Left forelimb (tissue), 1 donor: ENCODE data around the gene LTC4S.
"Not testable (repeated sequence)": the region's sequence is repeated elsewhere in the genome, so short reads cannot be mapped to it uniquely, and the experiment has no call there.

Experiments
- DNase-seq: peaks from one replicate; pipeline ENCODE4 v3.0.0-alpha.2; 2018; ENCODE audit warnings: low spot score

LTC4S gene

GRCh38 chr5:179769796-179770195 lies 24.0 kb upstream of the LTC4S start:
- DNase-seq, result no peak

GRCh38 chr5:179771311-179771895 lies 22.4 kb upstream of the LTC4S start:
- DNase-seq, result no peak

- no peak for DNase-seq
These were observed 21.4 kb upstream of the LTC4S start for GRCh38 chr5:179772351-179772750.

- DNase-seq, result no peak
These were observed 20.1 kb upstream of the LTC4S start for GRCh38 chr5:179773686-179774040.

GRCh38 chr5:179774442-179774841 lies 19.3 kb upstream of the LTC4S start:
- no peak for DNase-seq

- no peak for DNase-seq
These were observed 17.3 kb upstream of the LTC4S start for GRCh38 chr5:179776411-179776938.

GRCh38 chr5:179777456-179777855 lies 16.3 kb upstream of the LTC4S start:
- no peak for DNase-seq

- no peak for DNase-seq
These were observed 15.9 kb upstream of the LTC4S start for GRCh38 chr5:179777909-179778308.

GRCh38 chr5:179778591-179778990 lies 15.2 kb upstream of the LTC4S start:
- no peak for DNase-seq

- no peak for DNase-seq
These were observed 14.0 kb upstream of the LTC4S start for GRCh38 chr5:179779826-179780225.

GRCh38 chr5:179780362-179780761 lies 13.4 kb upstream of the LTC4S start:
- DNase-seq, result no peak

GRCh38 chr5:179781846-179782245 lies 11.9 kb upstream of the LTC4S start:
- DNase-seq, result no peak

GRCh38 chr5:179783128-179783527 lies 10.7 kb upstream of the LTC4S start:
- no peak for DNase-seq

- no peak for DNase-seq
These were observed 6.9 kb upstream of the LTC4S start for GRCh38 chr5:179786861-179787260.

- DNase-seq, result no peak
These were observed 5.5 kb upstream of the LTC4S start for GRCh38 chr5:179788193-179788854.

- DNase-seq, result not testable (repeated sequence)
These were observed 4.5 kb upstream of the LTC4S start for GRCh38 chr5:179789278-179789677.

- DNase-seq, result no peak
These were observed 1.7 kb upstream of the LTC4S start for GRCh38 chr5:179791881-179792611.

- DNase-seq, result no peak
These were observed 946 bp upstream of the LTC4S start for GRCh38 chr5:179792612-179793467.

GRCh38 chr5:179794171-179794570 lies 385 bp downstream of the LTC4S start:
- DNase-seq, result no peak

GRCh38 chr5:179794575-179794974 lies 789 bp downstream of the LTC4S start:
- no peak for DNase-seq

- no peak for DNase-seq
These were observed 1.5 kb downstream of the LTC4S start for GRCh38 chr5:179795049-179795862.
